ENCODE measurements around the gene NECAB2.

NECAB2 gene

GRCh38 chr16:84047626-84048025 is 79.6 kb downstream of the NECAB2 start:
- no peak for DNase-seq

- peak; percentile 8 for DNase-seq
These were observed 80.2 kb downstream of the NECAB2 start for GRCh38 chr16:84048270-84048669.

GRCh38 chr16:84048871-84049270 is 80.8 kb downstream of the NECAB2 start:
- no peak for DNase-seq

GRCh38 chr16:84049403-84050060 is 81.5 kb downstream of the NECAB2 start:
- DNase-seq = no peak

DNA sequence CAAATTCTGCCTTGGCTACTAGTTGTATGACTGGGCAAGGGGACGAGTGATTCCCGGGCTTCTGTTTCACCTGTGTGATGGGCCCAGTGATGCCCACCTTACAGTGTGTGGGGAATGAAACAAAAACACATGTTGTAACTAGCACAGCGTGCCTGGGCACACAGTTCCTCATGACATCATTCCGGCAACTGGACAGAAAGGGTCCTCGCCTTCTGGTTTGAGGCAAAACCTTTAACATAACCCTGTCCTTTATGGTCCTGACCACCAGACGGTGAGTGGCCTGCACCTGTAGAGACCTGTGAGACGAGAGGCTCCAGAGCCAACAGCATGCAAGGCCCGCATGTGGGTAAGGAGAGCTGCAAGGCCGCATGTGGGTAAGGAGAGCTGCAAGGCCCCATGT is 82.3 kb downstream of the NECAB2 start:
- no peak for DNase-seq

GRCh38 chr16:84052071-84052622 is 84.1 kb downstream of the NECAB2 start:
- no peak for DNase-seq
